ENCODE measurements around the gene MCHR1. TPM values are rescaled to one million over a fixed set of nuclear protein-coding genes. Genes with fewer than 3 reads are reported as not detected.

MCHR1 gene
- total RNA-seq, 3 donors from 2014 or later: not detected

DNA sequence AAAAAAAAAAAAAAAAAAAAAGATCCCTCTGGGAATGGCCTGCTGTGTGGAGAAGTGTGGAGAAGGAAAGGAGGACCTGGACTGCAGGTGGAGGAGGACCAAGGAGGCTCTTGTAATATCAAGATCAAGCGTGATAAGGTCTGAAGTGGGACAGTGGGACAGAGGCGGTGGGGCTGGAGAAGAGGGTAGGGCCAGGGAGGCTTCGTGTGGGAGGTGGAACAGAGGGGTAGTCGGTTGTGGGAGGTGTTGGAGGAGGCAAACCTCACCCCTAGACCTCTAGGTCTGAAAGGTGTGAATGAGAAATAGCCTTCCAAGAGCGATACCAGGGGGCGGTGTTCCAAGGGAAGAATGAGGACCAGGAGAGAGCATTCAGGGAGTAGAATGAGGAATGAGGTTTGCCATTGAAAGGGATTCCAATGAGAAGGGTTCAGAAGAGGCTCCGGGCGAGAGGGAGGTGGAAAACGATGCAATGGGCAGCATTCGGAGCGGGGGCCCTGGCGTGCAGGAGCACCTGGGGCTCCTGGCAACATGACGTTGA, 44.2 kb downstream of the MCHR1 start:
- H3K27ac ChIP-seq: no peak overlapping the region
- H3K9me3 ChIP-seq: no peaks in the 10 kb centered on the region
- no peak for TF ChIP-seq POLR2A (IDR thresholded peaks at IDR 0.05)
- H3K4me1 ChIP-seq: no peaks in the 10 kb centered on the region
- no peaks in the 10 kb centered on the region for H3K36me3 ChIP-seq
- intact Hi-C loops (cut with DNase I; ENCODE audit: low total_unique reads): no loop called here
- no peak for DNase-seq (ENCODE audit: low spot score in 2 of 2)
- H3K27me3 ChIP-seq: no peaks in the 10 kb centered on the region
- H3K4me3 ChIP-seq: no peak overlapping the region

DNA sequence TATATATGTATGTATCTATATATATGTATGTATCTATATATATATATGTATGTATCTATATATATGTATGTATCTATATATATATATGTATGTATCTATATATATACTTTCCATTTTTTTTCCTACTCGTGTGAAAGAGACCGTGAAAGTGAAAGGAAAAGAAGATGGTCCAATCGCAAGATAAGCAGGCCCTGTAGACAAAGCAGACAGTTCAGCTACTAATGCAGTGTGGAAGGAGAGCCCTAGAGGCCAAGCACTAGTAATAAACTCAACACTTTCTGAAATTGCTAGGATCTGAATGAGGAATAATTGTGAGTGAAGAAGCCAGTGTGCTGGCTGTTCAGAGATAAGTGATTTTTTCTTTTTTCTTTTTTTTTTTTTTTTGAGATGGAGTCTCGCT, 47.2 kb downstream of the MCHR1 start:
- H3K4me1 ChIP-seq: no peaks in the 10 kb centered on the region
- intact Hi-C loops (cut with DNase I; ENCODE audit: low total_unique reads): no loop called here
- no peaks in the 10 kb centered on the region for H3K27me3 ChIP-seq
- DNase-seq (ENCODE audit: low spot score in 2 of 2): no peak
- no peak overlapping the region for H3K27ac ChIP-seq
- no peaks in the 10 kb centered on the region for H3K9me3 ChIP-seq
- H3K4me3 ChIP-seq: no peak overlapping the region
- no peak for TF ChIP-seq POLR2AphosphoS5 (IDR thresholded peaks at IDR 0.05)
- TF ChIP-seq, protein P1, sequence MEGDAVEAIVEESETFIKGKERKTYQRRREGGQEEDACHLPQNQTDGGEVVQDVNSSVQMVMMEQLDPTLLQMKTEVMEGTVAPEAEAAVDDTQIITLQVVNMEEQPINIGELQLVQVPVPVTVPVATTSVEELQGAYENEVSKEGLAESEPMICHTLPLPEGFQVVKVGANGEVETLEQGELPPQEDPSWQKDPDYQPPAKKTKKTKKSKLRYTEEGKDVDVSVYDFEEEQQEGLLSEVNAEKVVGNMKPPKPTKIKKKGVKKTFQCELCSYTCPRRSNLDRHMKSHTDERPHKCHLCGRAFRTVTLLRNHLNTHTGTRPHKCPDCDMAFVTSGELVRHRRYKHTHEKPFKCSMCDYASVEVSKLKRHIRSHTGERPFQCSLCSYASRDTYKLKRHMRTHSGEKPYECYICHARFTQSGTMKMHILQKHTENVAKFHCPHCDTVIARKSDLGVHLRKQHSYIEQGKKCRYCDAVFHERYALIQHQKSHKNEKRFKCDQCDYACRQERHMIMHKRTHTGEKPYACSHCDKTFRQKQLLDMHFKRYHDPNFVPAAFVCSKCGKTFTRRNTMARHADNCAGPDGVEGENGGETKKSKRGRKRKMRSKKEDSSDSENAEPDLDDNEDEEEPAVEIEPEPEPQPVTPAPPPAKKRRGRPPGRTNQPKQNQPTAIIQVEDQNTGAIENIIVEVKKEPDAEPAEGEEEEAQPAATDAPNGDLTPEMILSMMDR (IDR thresholded peaks at IDR 0.05): no peak
- no peak for TF ChIP-seq POLR2A (IDR thresholded peaks at IDR 0.05)
- no peaks in the 10 kb centered on the region for H3K36me3 ChIP-seq

DNA sequence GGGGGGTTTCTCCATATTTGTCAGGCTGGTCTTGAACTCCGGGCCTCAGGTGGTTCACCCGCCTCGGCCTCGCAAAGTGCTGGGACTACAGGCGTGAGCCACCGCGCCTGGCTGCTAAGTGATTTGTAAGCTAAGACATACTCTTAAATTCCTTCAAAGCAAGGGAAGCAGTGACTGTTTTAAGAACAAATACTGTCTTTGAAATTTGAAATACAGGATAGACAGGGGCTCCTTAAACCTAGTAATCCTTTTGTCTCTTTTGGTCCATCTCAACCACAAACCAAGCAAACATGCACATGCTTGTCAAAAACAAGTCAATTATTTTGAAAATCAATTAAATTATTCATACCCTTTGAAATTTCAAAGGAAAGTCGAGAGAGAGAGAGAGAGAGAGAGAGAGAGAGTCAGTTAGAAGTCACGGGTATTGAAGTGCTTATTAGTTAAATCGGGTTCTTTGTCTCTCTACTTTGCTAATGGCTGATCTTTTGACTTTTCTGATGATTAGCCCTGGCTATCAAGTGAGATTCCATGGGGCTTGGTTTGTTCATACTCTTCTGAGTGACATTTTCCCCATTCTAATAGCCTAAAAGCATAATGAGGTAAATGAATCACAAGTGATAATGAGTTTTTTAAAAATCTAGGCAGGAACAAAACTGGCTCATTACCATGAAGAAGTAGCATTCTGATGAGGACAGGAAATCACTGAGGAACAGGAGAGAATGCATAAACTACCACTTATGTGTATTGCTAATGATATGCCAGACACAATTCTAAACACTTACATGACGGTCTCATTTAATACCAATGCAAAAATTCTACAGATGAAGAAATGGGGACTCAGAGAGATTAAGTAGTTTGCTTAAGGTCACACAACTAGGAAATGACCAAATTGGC, 48.0 kb downstream of the MCHR1 start:
- DNase-seq (ENCODE audit: low spot score in 2 of 2): no peak
- H3K27ac ChIP-seq: no peak overlapping the region
- no peaks in the 10 kb centered on the region for H3K36me3 ChIP-seq
- H3K27me3 ChIP-seq: no peaks in the 10 kb centered on the region
- intact Hi-C loops (cut with DNase I; ENCODE audit: low total_unique reads): no loop called here
- H3K4me1 ChIP-seq: no peaks in the 10 kb centered on the region
- H3K9me3 ChIP-seq: no peaks in the 10 kb centered on the region
- no peak for TF ChIP-seq POLR2AphosphoS5 (IDR thresholded peaks at IDR 0.05)
- no peak for TF ChIP-seq POLR2A (IDR thresholded peaks at IDR 0.05)
- TF ChIP-seq, protein P1 (IDR thresholded peaks at IDR 0.05): no peak
- no peak overlapping the region for H3K4me3 ChIP-seq

DNA sequence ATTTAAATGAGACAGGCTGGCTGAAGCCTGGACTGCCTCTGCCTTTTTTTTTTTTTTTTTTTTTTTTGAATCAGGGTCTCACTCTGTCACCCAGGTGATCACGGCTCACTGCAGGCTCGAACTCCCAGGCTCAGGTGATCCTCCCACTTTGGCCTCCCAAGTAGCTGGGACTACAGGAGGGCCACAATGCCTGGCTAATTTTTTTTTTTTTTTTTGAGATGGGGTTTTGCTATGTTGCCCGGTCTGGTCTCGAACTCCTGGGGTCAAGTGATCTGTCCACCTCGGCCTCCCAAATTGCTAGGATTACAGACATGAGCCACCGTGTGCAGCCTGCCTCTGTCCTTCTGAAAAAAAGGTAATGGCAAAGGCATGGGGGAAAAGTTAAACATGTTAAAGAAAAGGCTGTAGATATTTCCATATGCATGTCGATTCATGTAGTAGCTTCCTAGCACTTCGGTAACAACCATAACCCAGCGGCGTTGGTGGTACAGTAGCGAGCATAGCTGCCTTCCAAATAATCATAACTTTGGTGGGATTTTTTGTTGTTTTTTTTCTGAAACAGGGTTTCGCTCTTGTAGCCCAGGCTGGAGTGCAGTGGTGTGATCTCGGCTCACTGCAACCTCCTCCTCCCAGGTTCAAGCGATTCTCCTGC, 48.8 kb downstream of the MCHR1 start:
- DNase-seq (ENCODE audit: low spot score in 2 of 2): no peak

DNA sequence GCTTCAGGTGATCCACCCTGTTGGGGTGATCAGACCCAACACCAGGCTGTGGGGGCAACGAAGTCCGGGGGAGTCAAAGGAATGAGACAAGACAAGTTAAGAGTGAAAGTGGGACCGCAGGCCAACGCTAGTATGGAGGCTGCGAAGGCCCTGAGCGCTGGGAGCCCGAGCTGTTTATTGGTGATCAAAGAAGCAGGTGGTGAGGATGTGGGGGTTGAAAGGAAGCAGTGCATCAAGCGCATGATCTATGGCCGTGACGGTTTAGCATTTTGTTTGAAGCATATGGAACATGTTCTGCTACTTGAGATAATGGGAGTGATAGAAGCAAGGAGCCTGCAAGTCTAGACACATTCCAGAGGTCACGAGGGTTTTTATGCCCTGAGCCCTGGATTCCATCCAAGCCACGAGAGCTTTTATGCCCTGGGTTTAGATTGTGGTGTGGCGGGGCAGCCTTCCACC, 49.5 kb downstream of the MCHR1 start:
- TF ChIP-seq POLR2A (IDR thresholded peaks at IDR 0.05) (no peak), POLR2AphosphoS5 (IDR thresholded peaks at IDR 0.05) (no peak)
- TF ChIP-seq, protein P1 (IDR thresholded peaks at IDR 0.05): no peak
- DNase-seq (ENCODE audit: low spot score in 2 of 2): no peak
- H3K9me3 ChIP-seq: no peaks in the 10 kb centered on the region
- no peaks in the 10 kb centered on the region for H3K4me1 ChIP-seq
- intact Hi-C loops (cut with DNase I; ENCODE audit: low total_unique reads): no loop called here
- no peaks in the 10 kb centered on the region for H3K27me3 ChIP-seq
- peak overlapping the region in 1 of 2 donors; percentile 4 for H3K27ac ChIP-seq
- no peaks in the 10 kb centered on the region for H3K36me3 ChIP-seq
- H3K4me3 ChIP-seq: no peak overlapping the region

More for the DNA sequence above, 48.8 kb downstream of the MCHR1 start:
- TF ChIP-seq POLR2A (IDR thresholded peaks at IDR 0.05) (no peak), POLR2AphosphoS5 (IDR thresholded peaks at IDR 0.05) (no peak)
- TF ChIP-seq, protein P1 (IDR thresholded peaks at IDR 0.05): no peak
- Histone ChIP-seq H3K9me3 (no peaks in the 10 kb centered on the region), H3K27ac (no peak overlapping the region), H3K4me1 (no peaks in the 10 kb centered on the region), H3K4me3 (no peak overlapping the region), H3K27me3 (no peaks in the 10 kb centered on the region), H3K36me3 (no peaks in the 10 kb centered on the region)
- intact Hi-C loops (cut with DNase I; ENCODE audit: low total_unique reads): no loop called here
